Liver (tissue), 9 donors: ENCODE measurements around the gene GBP1. TPM values are rescaled to one million over a fixed set of nuclear protein-coding genes. Genes with fewer than 3 reads are reported as not detected.

Source experiments
- DNase-seq: peaks from one replicate; pipeline ENCODE4 v3.0.0-alpha.2; 2017; ENCODE audit warnings: low spot score
- H3K27ac ChIP-seq, 2 donors: one replicate each; pipeline ENCODE4 v1.7.0; 2013; ENCODE audit warnings: inconsistent platforms in 2 of 2, low read length in 2 of 2, control low read depth in 1 of 2, low read depth in 1 of 2, mild to moderate bottlenecking in 1 of 2
- H3K27me3 ChIP-seq, 4 donors: one replicate each; pipeline versions ENCODE4 v1.6.1 to v1.7.0; 2013; ENCODE audit warnings: low read length in 3 of 4, inconsistent platforms in 1 of 4, mild to moderate bottlenecking in 1 of 4, moderate library complexity in 1 of 4; ENCODE audit not compliant: control insufficient read depth in 4 of 4, insufficient read depth in 4 of 4
- H3K36me3 ChIP-seq, 4 donors: one replicate each; pipeline versions ENCODE4 v1.6.1 to v1.7.0; 2013; ENCODE audit warnings: low read length in 3 of 4, mild to moderate bottlenecking in 3 of 4, low read depth in 1 of 4, moderate library complexity in 1 of 4; ENCODE audit not compliant: control insufficient read depth in 4 of 4, insufficient read depth in 3 of 4
- H3K4me1 ChIP-seq, 4 donors: one replicate each; pipeline versions ENCODE4 v1.6.1 to v1.7.0; 2013; ENCODE audit warnings: low read length in 3 of 4, mild to moderate bottlenecking in 3 of 4, moderate library complexity in 1 of 4; ENCODE audit not compliant: control insufficient read depth in 4 of 4, insufficient read depth in 4 of 4
- H3K4me3 ChIP-seq, 3 donors: one replicate each; pipeline versions ENCODE4 v1.6.1 to v1.7.0; 2013; ENCODE audit warnings: low read length in 3 of 3, control low read depth in 1 of 3, low read depth in 1 of 3, mild to moderate bottlenecking in 1 of 3
- H3K9ac ChIP-seq, 2 donors: one replicate each; pipeline ENCODE4 v1.7.0; 2013; ENCODE audit warnings: low read length in 2 of 2, mild to moderate bottlenecking in 2 of 2, moderate library complexity in 2 of 2, control low read depth in 1 of 2, low read depth in 1 of 2
- H3K9me3 ChIP-seq, 4 donors: one replicate each; pipeline versions ENCODE4 v1.6.1 to v1.7.0; 2013; ENCODE audit warnings: low read length in 3 of 4; ENCODE audit not compliant: control insufficient read depth in 4 of 4
- EGR1 ChIP-seq, 2 donors: IDR thresholded peaks; 2 replicates each; pipeline ENCODE4 v1.6.1; 2016 to 2018; ENCODE audit warnings: antibody characterized with exemption in 2 of 2, low read depth in 2 of 2
- FOXA2 ChIP-seq: IDR thresholded peaks from 2 replicates; pipeline ENCODE4 v1.6.1; 2016; ENCODE audit warnings: antibody characterized with exemption
- HNF4A ChIP-seq, 2 donors: conservative IDR thresholded peaks; 2 replicates each; pipeline ENCODE4 v1.6.1; 2016; ENCODE audit warnings: antibody characterized with exemption in 2 of 2, mild to moderate bottlenecking in 2 of 2
- HNF4G ChIP-seq: IDR thresholded peaks from 2 replicates; pipeline ENCODE4 v1.6.1; 2016; ENCODE audit warnings: antibody characterized with exemption
- JUND ChIP-seq, 2 donors: IDR thresholded peaks; 2 replicates each; pipeline ENCODE4 v1.6.1; 2016; ENCODE audit warnings: antibody characterized with exemption in 2 of 2
- RAD21 ChIP-seq, 2 donors: IDR thresholded peaks; 2 replicates each; pipeline ENCODE4 v1.6.1; 2016; ENCODE audit warnings: antibody characterized with exemption in 2 of 2, mild to moderate bottlenecking in 2 of 2
- RXRA ChIP-seq, 2 donors: IDR thresholded peaks; 2 replicates each; pipeline ENCODE4 v1.6.1; 2017 to 2018; ENCODE audit warnings: antibody characterized with exemption in 2 of 2, mild to moderate bottlenecking in 1 of 2
- SP1 ChIP-seq: IDR thresholded peaks from 2 replicates; pipeline ENCODE4 v1.6.1; 2018; ENCODE audit warnings: antibody characterized with exemption, mild to moderate bottlenecking
- TAF1 ChIP-seq: conservative IDR thresholded peaks from 2 replicates; pipeline ENCODE4 v1.6.1; 2016; ENCODE audit warnings: antibody characterized with exemption, mild to moderate bottlenecking
- YY1 ChIP-seq: IDR thresholded peaks from 2 replicates; pipeline ENCODE4 v1.6.1; 2016; ENCODE audit warnings: antibody characterized with exemption, mild to moderate bottlenecking
- WGBS: extraction: QIAGEN DNeasy Blood & Tissue Kit; methylation state at CpG from one replicate; pipeline ENCODE4 v1.1.7; 2013; 5-methylcytosine and 5-hydroxymethylcytosine counted together
- polyA plus RNA-seq, 2 donors: library from polyadenylated mRNA; stranded (reverse) in 1 of 2; unstranded in 1 of 2; fragments of 200-250 nt in 1 of 2; fragments of >200 nt in 1 of 2; fragmentation: Nextera tagmentation in 1 of 2; extraction: Ambion mirVana in 1 of 2; gene quantifications; one replicate each; pipeline versions ENCODE4 v1.2.1 to v1.2.3, GENCODE V29; 2013 to 2015
- total RNA-seq, 2 donors: library from RNA; depleted of rRNA; stranded (reverse); fragments of >200 nt; gene quantifications; one replicate each; pipeline ENCODE4 v1.2.3, GENCODE V29; 2014
- TF ChIP-seq, protein P1 (sequence below): fragments of 150-350 bp; IDR thresholded peaks from 2 replicates; pipeline ENCODE4 v1.5.1; 2017; ENCODE audit warnings: improper control_type of control experiment, low read depth, low read length; ENCODE audit not compliant: missing input control
- TF ChIP-seq, protein P2 (sequence below): IDR thresholded peaks from 2 replicates; pipeline ENCODE4 v1.6.1; 2016; ENCODE audit warnings: antibody characterized with exemption
- TF ChIP-seq, protein P3 (sequence below): IDR thresholded peaks from 2 replicates; pipeline ENCODE4 v1.6.1; 2016; ENCODE audit warnings: antibody characterized with exemption, mild to moderate bottlenecking
- TF ChIP-seq, protein P4 (sequence below): IDR thresholded peaks from 2 replicates; pipeline ENCODE4 v1.6.1; 2016; ENCODE audit warnings: antibody characterized with exemption
- donor health status: healthy.
- donor health status: healthy.
- donor health status: healthy.
- donor health status: healthy.
- donor health status: healthy.

The GBP1 gene
- total and polyA plus RNA-seq, 4 donors = 9.1 to 72.6 (median 20.1) TPM

DNA sequence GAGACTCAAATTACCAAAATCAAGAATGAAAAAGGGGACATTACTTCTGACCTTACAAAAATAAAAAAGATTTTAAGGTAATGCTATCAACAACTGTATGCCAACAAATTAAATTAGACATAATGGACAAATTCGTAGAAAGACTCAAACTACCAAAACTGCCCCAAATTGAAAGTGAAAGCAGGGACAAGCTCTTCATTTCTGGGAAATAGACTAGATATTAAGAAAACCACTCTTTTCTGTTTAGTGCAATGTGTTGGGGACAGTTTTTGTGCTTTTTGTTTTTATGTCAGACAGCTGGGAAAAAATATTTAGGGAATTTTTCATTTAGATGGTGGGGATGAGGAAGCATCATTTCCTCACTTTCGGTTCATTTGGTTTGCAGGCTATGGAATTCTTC, 4.9 kb upstream of the GBP1 start:
- TF ChIP-seq, protein P1, sequence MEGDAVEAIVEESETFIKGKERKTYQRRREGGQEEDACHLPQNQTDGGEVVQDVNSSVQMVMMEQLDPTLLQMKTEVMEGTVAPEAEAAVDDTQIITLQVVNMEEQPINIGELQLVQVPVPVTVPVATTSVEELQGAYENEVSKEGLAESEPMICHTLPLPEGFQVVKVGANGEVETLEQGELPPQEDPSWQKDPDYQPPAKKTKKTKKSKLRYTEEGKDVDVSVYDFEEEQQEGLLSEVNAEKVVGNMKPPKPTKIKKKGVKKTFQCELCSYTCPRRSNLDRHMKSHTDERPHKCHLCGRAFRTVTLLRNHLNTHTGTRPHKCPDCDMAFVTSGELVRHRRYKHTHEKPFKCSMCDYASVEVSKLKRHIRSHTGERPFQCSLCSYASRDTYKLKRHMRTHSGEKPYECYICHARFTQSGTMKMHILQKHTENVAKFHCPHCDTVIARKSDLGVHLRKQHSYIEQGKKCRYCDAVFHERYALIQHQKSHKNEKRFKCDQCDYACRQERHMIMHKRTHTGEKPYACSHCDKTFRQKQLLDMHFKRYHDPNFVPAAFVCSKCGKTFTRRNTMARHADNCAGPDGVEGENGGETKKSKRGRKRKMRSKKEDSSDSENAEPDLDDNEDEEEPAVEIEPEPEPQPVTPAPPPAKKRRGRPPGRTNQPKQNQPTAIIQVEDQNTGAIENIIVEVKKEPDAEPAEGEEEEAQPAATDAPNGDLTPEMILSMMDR = no peak
- peak; percentile 45 for TF ChIP-seq YY1
- no peak for TF ChIP-seq EGR1 (IDR thresholded peaks at IDR 0.05; ENCODE audit: low read depth in 2 of 2)
- no peak for TF ChIP-seq RXRA (IDR thresholded peaks at IDR 0.05)
- no peak for TF ChIP-seq TAF1
- TF ChIP-seq HNF4G = no peak
- TF ChIP-seq FOXA2 = no peak
- TF ChIP-seq, protein P2, sequence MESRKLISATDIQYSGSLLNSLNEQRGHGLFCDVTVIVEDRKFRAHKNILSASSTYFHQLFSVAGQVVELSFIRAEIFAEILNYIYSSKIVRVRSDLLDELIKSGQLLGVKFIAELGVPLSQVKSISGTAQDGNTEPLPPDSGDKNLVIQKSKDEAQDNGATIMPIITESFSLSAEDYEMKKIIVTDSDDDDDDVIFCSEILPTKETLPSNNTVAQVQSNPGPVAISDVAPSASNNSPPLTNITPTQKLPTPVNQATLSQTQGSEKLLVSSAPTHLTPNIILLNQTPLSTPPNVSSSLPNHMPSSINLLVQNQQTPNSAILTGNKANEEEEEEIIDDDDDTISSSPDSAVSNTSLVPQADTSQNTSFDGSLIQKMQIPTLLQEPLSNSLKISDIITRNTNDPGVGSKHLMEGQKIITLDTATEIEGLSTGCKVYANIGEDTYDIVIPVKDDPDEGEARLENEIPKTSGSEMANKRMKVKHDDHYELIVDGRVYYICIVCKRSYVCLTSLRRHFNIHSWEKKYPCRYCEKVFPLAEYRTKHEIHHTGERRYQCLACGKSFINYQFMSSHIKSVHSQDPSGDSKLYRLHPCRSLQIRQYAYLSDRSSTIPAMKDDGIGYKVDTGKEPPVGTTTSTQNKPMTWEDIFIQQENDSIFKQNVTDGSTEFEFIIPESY = no peak
- TF ChIP-seq RAD21 (IDR thresholded peaks at IDR 0.05) = peak; percentile 13 to 30
- peak overlapping the region; percentile 68 to 73 for H3K27ac ChIP-seq
- DNase-seq = no peak
- no peaks in the 10 kb centered on the region for H3K9me3 ChIP-seq
- peak overlapping the region; percentile 78 to 90 for H3K9ac ChIP-seq
- peaks cover 2 to 36% (median 12%) of the 10 kb centered on the region in 4 donors for H3K4me1 ChIP-seq
- peak overlapping the region in 2 of 3 donors; percentile 33 to 39 for H3K4me3 ChIP-seq
- 35% methylated on average over 2 of the region's 2 CpGs for WGBS
- H3K27me3 ChIP-seq = no peaks in the 10 kb centered on the region
- H3K36me3 ChIP-seq = no peaks in the 10 kb centered on the region

DNA sequence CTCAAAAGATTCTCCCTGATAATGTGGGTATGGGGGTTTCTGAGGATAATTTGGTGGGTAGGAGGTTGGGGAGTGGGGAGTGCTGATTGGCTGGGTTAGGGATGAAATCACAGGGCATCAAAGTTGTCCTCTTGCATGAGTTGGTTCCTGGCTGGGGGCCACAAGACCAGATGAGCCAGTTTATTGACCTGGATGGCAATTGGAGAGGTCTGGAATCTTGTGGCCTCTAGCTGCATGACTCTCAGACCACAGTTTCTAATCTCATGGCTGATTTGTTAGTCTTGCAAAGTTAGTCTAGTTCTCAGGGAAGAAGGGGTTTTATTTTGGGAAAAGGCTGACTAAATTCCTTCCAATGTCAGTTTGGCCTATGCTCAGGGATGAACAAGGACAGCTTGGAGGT, 3.3 kb upstream of the GBP1 start:
- Histone ChIP-seq H3K27ac (peak overlapping the region; percentile 61 to 62), H3K36me3 (no peaks in the 10 kb centered on the region), H3K9me3 (no peaks in the 10 kb centered on the region), H3K4me3 (no peak overlapping the region), H3K27me3 (no peaks in the 10 kb centered on the region), H3K9ac (no peak overlapping the region), H3K4me1 (peaks cover 2 to 40% (median 13%) of the 10 kb centered on the region in 4 donors)
- TF ChIP-seq JUND (IDR thresholded peaks at IDR 0.05) = peak in 1 of 2 donors; percentile 35
- no peak for TF ChIP-seq YY1
- TF ChIP-seq SP1 = peak; percentile 69
- TF ChIP-seq RAD21 (IDR thresholded peaks at IDR 0.05) = peak in 1 of 2 donors; percentile 9
- peak; percentile 56 to 71 for TF ChIP-seq HNF4A (conservative IDR thresholded peaks at IDR 0.05)
- TF ChIP-seq, protein P3, sequence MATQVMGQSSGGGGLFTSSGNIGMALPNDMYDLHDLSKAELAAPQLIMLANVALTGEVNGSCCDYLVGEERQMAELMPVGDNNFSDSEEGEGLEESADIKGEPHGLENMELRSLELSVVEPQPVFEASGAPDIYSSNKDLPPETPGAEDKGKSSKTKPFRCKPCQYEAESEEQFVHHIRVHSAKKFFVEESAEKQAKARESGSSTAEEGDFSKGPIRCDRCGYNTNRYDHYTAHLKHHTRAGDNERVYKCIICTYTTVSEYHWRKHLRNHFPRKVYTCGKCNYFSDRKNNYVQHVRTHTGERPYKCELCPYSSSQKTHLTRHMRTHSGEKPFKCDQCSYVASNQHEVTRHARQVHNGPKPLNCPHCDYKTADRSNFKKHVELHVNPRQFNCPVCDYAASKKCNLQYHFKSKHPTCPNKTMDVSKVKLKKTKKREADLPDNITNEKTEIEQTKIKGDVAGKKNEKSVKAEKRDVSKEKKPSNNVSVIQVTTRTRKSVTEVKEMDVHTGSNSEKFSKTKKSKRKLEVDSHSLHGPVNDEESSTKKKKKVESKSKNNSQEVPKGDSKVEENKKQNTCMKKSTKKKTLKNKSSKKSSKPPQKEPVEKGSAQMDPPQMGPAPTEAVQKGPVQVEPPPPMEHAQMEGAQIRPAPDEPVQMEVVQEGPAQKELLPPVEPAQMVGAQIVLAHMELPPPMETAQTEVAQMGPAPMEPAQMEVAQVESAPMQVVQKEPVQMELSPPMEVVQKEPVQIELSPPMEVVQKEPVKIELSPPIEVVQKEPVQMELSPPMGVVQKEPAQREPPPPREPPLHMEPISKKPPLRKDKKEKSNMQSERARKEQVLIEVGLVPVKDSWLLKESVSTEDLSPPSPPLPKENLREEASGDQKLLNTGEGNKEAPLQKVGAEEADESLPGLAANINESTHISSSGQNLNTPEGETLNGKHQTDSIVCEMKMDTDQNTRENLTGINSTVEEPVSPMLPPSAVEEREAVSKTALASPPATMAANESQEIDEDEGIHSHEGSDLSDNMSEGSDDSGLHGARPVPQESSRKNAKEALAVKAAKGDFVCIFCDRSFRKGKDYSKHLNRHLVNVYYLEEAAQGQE = peak; percentile 59
- TF ChIP-seq, protein P4, sequence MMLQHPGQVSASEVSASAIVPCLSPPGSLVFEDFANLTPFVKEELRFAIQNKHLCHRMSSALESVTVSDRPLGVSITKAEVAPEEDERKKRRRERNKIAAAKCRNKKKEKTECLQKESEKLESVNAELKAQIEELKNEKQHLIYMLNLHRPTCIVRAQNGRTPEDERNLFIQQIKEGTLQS = peak; percentile 51
- TF ChIP-seq HNF4G = no peak
- TF ChIP-seq, protein P1 = no peak
- peak; percentile 74 to 83 for TF ChIP-seq RXRA (IDR thresholded peaks at IDR 0.05)
- no peak for DNase-seq
